Stimulated activated CD8-positive, alpha-beta memory T cell treated with anti-CD3 and anti-CD28 coated beads, Interleukin-4, amount 100 ng/mL, for 48 hours (primary cell): ENCODE data around the gene NOD1.
"Not testable (repeated sequence)": the region's sequence is repeated elsewhere in the genome, so short reads cannot be mapped to it uniquely, and the experiment has no call there.

Experiments used
- DNase-seq: peaks from one replicate; pipeline ENCODE4 v3.0.0-alpha.2; 2020

The NOD1 gene

DNA sequence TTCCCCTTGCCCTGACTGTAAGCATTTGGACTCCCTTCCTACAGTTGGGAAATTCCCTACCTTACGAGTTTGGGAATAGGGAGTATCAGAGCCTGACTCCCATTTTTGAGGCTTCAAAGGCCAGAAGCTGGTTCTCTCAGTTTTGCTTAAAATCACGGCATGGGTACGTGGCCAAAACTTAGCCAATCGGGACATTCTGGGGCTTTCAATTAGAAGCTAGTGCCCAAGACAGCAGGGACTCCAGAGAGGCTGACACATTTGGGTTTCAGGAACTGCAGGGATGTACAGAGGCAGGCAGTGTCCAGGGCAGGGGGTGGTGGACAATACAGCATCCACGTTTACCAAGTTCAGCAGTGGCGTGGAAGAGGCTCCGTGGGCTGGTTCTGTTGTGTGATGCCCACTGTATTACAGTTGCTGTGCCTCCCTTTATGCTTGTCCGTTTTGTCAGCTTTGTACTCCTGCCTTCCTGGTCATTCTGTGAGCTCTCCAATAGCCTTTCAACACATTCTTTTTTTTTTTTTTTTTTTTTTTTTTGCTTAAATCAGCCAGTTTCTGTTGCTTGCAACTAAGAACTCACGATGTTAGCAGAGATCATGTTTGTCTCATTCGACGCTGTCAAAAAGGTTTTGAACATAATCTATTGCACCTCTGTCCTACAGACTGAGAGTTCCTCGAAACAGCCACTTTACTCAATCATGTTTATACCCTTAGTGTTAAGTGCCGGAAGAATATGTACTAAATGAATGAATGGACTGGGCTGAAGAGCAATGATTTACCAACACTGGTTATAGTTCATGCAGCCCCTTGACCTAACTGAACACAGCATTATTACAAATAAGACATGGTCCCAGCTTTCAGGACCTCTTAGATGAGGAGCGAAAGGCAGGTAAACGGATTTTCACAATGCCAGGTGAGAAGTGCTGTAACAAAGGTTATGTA is 25.0 kb upstream of the NOD1 start:
- DNase-seq, result no peak

DNA sequence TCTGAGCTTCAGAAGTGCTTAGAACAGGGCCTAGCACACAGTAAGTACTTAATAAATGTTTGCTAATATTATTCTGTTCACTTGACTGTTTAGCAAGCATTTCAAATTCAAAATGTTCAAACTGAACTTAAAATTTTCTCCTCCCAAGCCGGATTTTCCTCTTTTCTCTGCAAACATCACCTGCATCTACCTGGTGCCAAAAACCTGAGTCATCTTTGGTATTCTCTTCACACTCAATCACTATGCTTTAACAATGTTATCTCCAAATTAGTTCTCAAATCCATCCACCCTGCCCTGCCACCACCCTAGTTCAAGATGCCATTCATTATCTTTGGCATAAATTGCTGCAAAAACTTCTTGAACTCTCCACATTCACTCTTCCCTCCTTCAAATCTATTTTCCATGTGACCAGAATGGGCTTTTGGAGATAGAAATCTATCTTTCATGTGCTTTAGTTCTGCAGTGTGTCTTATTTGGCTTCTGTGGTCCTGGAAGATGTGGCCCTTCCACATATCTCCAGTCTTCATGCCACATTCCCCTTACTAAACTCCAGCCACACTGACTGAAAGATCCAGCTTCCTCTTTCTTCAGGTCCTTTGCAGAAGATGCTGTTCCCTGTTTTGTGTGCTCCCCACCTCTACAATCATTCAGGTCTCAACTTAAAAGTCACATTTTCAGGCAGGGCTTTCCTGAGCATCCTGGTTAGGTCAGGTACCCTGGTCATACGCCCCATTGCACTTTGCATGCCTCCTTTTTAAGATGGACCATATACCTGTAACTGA is 24.1 kb upstream of the NOD1 start:
- DNase-seq, result no peak

DNA sequence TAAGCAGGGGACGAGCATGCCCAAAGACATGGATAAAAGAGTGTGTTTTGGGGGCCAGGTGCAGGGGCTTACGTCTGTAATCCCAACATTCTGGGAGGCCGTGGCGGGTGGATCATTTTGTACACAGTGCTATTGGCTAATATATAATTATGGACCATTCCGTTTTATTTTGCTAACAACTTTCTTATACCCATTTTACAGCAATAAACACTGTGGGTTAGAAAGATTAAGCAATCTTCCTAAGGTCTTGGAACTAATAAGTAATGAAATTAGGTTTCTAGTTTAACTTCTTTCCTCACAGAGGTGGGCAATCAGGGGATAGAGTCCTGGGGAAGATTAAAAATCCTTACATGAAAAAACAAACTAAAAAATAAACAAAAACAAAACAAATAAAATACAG is 22.7 kb upstream of the NOD1 start:
- DNase-seq, result no peak

DNA sequence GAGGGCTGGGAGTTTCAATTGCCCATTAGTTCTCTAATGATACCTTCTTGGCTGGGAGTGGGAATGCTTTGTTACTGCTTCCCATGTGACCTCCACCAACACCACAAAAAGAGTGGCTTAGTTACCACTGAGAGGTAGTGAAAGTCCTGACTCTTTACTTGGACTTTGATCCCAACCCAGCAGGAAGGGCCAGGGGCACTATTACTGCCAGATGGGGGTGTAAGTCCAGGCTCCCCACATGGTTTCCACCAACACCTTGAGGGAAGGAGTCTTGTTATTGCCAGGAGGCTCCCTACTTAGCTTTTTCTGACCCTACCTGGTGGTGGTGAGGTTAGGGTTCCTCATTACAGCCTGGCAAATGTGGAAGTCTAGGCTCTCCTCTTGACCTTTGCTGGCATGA is 14.6 kb upstream of the NOD1 start:
- no peak for DNase-seq

DNA sequence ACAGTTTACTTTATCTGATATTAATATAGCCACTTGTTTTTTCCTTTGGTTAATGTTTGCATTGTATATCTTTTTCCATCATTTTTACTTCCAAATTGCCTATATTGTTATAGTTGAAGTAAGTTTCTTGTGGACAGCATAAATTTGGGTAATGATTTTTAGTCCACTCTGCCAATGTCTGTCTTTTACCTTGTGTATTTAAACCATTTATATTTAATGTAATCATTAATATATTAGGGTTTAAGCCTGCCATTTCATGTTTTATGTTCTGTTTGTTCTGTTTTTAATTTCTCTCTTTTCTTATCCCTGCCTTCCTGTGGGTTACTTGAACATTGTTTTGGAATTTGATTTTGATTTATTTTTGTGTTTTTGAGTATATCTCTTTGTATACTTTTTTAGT is 12.8 kb upstream of the NOD1 start:
- DNase-seq, result no peak

DNA sequence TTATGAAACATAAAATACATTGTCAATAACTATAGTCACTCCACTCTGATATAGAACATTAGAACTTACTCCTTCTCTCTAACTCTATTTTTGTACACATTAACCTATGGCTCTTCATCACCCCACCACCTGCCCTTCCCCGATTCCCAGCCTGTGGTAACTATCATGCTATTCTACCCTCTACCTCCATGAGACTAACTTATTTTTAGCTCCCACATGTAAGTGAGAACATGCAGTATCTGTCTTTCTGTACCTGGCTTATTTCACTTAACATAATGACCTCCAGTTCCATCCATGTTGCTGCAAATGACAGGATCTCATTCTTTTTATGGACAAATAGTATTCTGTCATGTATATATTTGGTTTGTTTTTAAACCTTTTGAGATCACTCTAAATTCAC is 8.8 kb upstream of the NOD1 start:
- no peak for DNase-seq

DNA sequence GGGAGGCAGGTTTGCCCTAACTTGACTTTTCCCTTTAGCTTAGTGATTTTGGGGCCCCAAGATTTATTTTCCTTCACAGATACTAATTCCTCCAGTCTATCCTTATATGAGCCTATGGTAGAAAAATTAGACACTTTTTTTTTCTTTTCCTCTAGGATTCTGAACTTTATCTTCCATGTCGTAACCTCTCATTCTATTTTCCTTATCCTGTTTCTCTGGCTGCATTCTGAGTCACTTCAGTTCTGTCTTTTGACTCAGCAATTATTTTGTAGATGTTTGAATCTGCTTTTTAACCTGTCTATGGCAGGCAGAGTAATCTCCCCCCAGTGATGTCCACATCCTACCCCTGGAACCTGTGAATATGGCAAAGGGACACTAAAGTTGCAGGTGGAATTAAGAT is 7.1 kb upstream of the NOD1 start:
- no peak for DNase-seq

DNA sequence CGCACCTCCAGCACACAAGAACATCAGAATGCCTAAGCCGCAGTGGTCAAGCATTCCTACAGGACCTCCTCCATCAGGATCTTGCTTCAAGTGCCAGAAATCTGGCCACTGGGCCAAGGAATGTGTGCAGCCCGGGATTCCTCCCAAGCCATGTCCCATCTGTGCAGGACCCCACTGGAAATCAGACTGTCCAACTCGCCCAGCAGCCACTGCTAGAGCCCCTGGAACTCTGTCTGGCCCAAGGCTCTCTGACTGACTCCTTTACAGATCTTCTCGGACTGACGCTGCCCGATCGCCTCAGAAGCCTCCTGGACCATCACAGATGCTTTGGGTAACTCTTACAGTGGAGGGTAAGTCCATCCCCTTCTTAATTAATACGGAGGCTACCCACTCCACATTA is 2.8 kb upstream of the NOD1 start:
- not testable (repeated sequence) for DNase-seq

DNA sequence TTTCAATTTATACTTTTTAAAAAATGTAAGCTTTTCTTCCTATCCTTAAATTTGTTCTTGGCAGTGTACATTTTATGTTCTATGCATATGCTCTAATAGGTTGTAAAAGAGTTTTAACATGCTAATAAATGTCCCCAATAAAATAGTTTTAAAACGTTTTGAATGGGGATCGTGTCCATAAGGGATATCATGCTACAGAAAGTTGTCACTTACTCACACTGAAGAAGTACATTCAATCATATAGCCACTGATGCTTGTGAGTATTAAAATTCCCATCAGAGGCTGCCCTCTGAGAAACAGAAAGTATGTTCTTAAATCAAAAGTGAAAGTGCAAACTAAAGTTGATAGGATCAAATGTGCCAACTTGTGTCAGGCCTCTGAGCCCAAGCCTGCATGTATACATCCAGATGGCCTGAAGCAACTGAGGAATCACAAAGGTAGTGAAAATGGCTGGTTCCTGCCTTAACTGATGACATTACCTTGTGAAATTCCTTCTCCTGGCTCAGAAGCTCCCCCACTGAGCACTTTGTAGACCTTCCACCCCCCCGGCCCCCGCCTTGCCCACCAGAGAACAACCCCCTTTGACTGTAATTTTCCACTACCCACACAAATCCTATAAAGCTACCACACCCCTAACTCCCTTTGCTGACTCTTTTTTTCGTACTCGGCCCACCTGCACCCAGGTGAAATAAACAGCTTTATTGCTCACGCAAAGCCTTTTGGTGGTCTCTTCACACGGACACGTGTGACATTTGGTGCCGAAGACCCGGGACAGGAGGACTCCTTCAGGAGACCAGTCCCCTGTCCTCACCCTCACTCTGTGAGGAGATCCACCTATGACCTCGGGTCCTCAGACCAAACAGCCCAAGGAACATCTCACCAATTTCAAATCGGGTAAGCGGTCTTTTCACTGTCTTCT is 877 bp upstream of the NOD1 start:
- DNase-seq, result no peak

DNA sequence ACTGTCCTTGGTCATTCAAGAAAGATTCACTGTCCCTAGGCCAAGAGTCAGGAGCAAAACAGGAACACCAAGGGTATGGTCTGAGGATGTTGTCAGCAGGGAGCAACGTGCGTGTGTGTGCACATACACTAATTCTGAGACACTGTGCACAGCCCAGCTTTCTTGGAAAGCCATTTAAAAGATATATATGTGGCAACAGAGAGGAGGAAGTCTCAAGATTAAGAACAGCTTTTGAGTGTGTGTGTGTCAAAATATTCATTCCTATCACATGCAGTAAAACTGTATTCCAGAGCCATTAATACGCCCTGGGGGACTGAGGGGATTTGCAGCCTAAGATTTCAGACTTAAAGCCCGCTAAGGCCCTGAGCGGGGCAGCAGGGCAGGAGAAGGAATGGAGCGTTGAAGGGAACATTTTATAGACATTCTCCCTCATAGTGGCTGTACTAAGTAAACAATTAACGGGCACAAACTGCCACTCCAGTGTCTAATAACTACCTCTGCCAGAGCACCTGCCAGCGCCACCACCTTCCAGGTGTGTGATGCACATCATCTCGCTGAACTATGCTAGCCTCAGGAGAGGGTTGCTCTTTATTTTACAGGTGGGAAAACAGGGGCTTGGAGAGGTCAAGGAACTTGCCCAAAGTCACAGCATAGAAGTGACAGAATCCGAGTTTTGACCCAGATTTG is 2.0 kb downstream of the NOD1 start:
- no peak for DNase-seq

DNA sequence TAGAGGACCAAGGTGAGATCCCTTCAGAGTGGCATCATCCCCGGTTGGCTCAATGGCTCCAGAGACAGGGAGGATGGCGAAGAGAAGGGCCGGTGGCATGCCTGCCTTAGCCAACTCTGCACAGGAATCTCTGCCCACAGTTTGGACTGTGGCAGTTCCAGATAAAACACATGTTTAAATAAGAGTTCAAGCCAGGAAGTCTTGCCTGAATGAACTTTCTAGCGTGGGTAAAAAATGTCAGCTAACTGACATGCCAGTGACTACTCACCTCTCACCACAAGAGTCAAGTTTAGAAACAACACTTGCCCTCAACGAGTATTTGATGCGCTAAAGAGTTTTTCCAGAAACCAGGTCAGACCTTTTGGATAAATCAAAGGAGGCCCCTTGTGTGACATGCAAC is 3.0 kb downstream of the NOD1 start:
- DNase-seq, result no peak

DNA sequence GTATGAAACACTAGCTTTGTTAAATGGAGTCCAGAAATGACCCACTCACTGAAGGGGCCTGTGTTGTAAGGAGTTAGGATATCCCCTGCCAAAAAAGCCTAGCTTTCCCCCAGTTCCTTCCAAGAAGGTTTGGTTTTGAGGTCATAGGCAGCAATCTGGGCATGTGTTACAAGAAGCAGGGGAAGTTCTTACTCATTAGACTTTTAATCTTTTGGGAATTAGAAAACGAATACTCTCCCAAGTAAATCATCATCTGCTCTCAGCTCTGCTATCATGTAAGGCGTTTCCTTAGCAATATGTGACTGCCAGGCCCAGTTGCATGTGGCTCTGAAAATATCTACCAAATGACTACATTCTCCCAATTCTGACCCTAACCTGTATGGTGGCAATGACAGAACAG is 3.7 kb downstream of the NOD1 start:
- no peak for DNase-seq

DNA sequence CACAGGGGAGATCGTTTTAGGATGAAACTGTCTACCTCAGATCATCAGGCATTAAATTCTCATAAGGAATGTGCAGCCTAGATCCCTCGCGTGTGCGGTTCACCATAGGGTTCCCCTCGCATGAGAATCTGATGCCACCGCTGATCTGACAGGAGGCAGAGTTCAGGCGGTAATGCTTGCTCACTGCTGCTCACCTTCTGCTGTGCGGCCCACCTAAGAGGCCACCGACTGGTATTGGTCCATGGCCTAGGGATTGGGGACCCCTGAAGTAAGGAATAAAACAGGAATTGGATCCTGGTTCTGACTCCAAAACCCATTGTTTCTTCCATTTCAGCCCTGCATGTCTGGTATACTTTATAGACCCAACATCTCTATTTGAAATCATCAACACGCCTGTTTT is 4.1 kb downstream of the NOD1 start:
- no peak for DNase-seq

DNA sequence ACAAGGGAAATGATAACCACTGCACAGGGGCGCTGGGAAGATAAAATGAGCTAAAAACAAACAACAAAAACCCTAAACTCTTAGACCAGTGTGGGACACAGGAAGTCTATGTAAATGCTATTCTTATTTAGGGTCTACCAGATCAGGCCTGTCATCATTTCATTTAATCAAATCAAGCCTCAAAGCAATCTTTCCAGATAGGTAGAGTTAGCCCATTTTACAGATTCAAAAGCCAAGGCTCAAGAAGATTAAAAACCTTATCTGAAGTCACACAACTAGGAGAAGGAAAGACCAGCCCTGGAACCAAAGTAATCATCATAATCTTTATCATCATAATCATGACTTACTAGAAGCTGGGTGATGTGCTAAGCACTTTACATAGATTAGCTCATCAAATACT is 4.7 kb downstream of the NOD1 start:
- no peak for DNase-seq

DNA sequence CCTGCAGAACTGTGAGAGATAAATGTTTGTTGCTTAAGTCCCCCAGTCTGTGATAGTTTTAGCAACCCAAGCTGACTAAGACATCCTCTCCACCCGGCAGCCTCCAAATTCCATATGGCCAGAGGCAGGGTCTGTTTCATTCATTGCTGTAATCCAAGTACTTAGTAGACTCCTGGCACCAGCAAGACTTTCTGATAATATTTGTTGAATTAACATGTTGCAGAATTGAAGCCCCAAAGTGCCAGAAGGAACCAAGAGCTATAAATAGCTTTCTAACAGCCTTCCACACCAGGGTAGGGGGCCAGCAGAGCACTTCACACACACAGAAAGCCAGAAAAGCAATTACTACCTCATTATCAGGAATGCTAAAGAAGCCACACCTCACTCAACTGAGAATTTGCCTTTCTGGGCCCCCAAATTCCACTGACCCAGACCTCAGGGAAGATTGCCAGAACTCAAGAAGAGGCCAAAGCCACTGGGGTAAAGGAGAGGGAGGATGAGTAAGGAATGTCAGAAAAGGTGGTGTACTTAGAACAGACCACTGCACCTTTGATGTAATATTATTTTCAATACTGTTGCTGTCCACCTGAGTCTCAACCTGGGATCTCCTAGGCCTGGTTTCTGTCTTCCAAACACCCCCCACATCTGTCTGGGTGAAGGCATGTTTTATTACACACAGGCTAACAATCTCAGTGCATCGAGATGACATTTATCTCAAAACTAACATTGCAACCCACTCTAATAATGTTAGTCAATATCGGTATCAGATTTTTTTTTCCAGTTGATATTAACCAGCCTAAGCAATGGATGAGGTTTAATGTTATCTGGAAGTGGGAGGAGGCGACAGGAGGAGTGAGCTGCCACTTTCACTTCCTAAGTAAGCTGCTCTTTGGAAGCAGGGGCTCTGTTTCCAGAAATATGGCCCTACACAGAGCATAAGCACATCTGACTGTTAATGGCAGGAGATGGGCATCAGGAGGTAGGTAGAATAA is 5.5 kb downstream of the NOD1 start:
- no peak for DNase-seq

DNA sequence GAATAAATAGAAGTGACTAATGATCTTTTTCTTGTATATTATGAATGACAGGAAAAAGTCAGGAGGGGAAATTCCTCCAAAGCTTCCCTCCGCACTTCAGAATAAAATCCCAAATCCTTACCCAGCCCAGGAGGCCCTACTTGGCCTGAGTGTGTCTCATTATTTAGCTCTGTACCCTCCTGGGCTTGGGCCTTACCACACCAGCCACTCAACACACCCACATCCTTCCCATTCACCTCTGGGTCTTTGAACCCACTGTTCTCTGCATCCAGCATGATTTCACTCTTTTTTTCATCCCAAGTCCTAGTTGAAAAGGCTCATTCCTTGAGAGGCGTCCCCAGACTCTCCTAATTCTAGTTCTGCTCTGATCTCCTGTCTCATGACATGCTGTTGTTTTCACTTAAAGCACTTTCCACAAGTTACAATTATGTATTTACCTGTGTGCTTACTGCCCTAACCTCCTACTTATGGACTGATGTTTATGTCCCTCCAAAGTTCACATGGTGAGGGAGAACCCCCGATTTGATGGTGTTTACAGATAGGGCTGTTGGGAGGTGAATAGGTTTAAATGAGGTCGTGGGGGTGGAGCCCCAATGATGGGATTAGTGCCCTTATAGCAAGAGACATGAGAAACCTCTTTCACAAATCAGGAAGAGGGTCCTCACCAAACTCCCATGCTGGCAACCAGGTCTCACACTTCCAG is 6.4 kb downstream of the NOD1 start:
- DNase-seq, result no peak

DNA sequence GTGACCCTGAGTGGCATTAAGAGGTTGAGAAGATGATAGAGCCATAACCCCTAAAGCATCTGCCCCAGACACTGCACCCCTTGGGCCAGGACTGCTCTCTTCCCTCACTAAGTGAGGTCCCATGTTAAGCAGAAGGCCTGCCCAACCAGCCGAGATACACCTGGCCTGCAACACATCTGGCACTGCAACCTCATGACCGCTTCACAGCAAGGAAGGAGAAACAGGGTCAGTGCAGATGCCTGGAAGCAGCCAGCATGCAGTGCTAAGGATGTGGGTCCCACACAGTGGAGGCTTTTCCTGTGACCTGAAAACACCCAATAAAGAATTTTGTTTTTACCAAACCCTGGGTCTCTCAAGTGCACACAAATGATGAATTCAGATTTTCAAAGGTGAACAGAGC is 7.4 kb downstream of the NOD1 start:
- no peak for DNase-seq

DNA sequence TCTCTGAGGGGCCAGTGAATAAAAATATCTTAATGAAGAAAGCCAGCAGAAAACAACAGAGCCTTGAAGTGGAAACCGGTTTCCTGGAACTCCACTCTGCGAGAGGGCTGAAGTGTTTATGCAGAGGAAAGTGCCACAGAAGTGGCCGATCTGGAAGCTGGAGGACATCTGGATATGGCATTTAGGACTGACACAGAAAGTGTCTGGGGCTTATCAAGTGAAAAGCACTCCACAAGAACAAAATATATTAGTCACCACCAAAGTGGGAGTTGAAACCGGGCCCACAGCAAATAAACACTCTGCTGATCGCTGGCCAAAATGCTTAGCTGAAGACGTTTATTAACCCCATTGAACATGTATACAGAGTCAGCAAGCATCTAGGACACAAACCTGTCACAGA is 7.8 kb downstream of the NOD1 start:
- DNase-seq, result no peak

DNA sequence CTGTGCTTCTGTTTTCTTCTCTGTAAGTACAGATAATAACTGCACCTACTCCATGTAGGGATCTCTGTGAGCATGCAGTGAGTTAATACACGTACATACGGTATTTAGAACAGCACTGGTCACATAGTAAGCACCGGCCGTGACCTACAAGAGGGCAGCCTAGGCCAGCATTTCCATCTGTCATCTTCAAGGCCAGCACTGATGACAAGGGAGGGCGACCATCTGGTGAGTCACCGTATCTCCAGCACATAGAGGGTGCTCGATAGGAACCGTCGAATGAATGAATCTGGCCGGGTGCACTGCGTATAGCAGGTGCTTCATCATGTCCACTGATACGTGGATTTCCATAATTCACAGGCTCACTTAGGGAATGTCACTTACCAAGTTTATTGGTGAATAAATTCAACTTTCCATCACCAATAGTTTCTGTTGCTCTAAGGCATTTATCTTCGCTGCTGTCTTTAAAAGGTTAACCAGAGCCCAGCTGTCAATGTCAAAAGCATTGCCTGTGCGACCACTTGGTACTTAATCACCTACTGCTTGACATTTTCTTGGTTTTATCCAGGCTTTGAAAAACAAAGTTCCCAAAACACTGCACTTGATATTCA is 8.3 kb downstream of the NOD1 start:
- DNase-seq, result no peak

DNA sequence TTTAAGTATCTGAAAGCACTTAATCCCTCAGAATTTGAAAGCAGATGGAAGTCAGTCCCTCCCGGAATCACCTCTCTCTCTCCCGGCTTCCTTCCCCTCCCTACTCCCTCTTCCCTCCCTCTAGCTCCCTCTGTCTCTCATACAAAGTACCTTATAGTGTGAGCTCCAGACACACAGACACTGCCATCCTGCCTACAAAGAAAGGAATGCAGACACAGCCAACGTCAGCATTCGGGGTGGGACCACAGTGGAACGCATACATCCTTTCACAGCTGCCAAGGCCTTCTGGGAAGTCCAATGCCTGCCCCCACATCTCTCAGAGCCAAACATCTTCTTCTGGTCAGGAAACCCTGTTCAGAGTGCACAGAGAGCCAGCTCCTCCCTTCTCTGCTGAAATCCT is 9.3 kb downstream of the NOD1 start:
- no peak for DNase-seq
